Activated CD8-positive, alpha-beta T cell treated with anti-CD3 and anti-CD28 coated beads, Interleukin-2, amount 10 ng/mL, durations not matched to agents 7 days and 5 days (primary cell): ENCODE data around the gene ADAM8. TPM values are rescaled to one million over a fixed set of nuclear protein-coding genes. Genes with fewer than 3 reads are reported as not detected.
A peak's percentile ranks its signal among the peaks of the same experiment; 100 is the strongest.

ENCODE experiments used
- ATAC-seq: fragments of 150-1000 bp; cut with Tn5 transposase; one replicate; pipeline ENCODE4 v1.10.0; 2021; ENCODE audit warnings: moderate library complexity
- CTCF ChIA-PET: fragments of 350-600 bp; sonication (Branson Sonifier 250); formaldehyde crosslinking; loops from one replicate; lab custom pipeline; 2021; ENCODE audit warnings: antibody characterized with exemption; lab: Charles Lee
- POLR2A ChIA-PET: fragments of 350-600 bp; sonication (Branson Sonifier 250); formaldehyde crosslinking; loops from one replicate; lab custom pipeline; 2021; ENCODE audit warnings: antibody characterized with exemption; lab: Charles Lee
- DNase-seq: peaks from one replicate; pipeline ENCODE4 v3.0.0-alpha.2; 2020
- H3K27ac Mint-ChIP-seq: one replicate; pipeline ENCODE4 v1.8.0; 2021; ENCODE audit warnings: mild to moderate bottlenecking, mixed read lengths
- H3K27me3 Mint-ChIP-seq: one replicate; pipeline ENCODE4 v1.8.0; 2021; ENCODE audit warnings: low read depth, mixed read lengths
- H3K36me3 Mint-ChIP-seq: one replicate; pipeline ENCODE4 v1.8.0; 2021; ENCODE audit warnings: low read depth, mixed read lengths
- H3K4me1 Mint-ChIP-seq: one replicate; pipeline ENCODE4 v1.8.0; 2021; ENCODE audit warnings: low read depth, mixed read lengths
- H3K4me3 Mint-ChIP-seq: one replicate; pipeline ENCODE4 v1.8.0; 2021; ENCODE audit warnings: mild to moderate bottlenecking, mixed read lengths
- H3K9me3 Mint-ChIP-seq: one replicate; pipeline ENCODE4 v1.8.0; 2022; ENCODE audit warnings: mixed read lengths; ENCODE audit not compliant: insufficient read depth
- total RNA-seq, 2 experiments: library from RNA; stranded (reverse); gene quantifications; one replicate each; pipeline ENCODE4 v1.2.3, GENCODE V29; 2021

ADAM8 gene
- total RNA-seq, 2 experiments from 2014 or later = 69.9 to 75.5 TPM

GRCh38 chr10:133307776-133308420 is 31.2 kb upstream of the ADAM8 start:
- Mint-ChIP-seq H3K4me3 (peak overlapping the region; percentile 95), H3K27ac (peak overlapping the region; percentile 99), H3K36me3 (peaks cover 17% of the 10 kb centered on the region), H3K4me1 (peaks cover 19% of the 10 kb centered on the region), H3K9me3 (no peaks in the 10 kb centered on the region), H3K27me3 (no peaks in the 10 kb centered on the region)
- ChIA-PET CTCF (interaction anchor here (0.7 to 3.7 kb wide), 17 partner anchors 8 to 185 kb away, joined by 3 to 23 read pairs (median 4); no protein-coding TSS in a partner anchor), POLR2A (interaction anchor here (0.6 to 1.7 kb wide), 4 partner anchors 14 to 456 kb away, joined by 3 to 13 read pairs (median 3); partner anchors contain the start of gene ADAM8)
- peak; percentile 64 for ATAC-seq
- DNase-seq = peak; percentile 95

DNA sequence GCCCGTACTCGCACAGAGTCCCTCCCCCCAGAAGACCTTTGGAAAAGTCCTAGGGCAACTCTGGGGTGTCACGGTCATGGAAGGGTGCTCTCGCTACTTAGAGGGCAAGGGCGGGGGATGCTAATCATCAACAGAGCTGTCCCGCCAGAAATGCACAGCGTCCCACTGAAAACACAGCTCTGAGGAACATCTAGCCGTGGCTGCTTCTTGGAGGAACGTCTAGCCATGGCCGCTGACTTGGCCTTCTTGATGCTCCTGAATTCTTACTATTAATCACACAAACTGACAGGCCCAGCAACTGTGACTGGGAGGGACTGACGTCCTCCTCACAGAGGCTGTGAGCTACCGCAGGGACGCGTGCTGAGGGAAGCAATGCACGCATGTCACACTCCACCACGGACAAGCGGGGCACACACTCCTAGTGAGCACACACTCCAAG is 30.3 kb upstream of the ADAM8 start:
- ChIA-PET CTCF (interaction anchor here (0.8 to 3.7 kb wide), 9 partner anchors 7 to 80 kb away, joined by 3 to 23 read pairs (median 5); no protein-coding TSS in a partner anchor), POLR2A (interaction anchor here (1.6 to 1.7 kb wide), 2 partner anchors 13 to 31 kb away, joined by 3 to 13 read pairs; partner anchors contain the start of gene ADAM8)
- peak overlapping the region; percentile 95 for H3K4me3 Mint-ChIP-seq
- H3K9me3 Mint-ChIP-seq = no peaks in the 10 kb centered on the region
- DNase-seq (no peak), ATAC-seq (no peak)
- peak overlapping the region; percentile 67 for H3K27ac Mint-ChIP-seq
- H3K36me3 Mint-ChIP-seq = peaks cover 19% of the 10 kb centered on the region
- H3K27me3 Mint-ChIP-seq = no peaks in the 10 kb centered on the region
- peaks cover 19% of the 10 kb centered on the region for H3K4me1 Mint-ChIP-seq

GRCh38 chr10:133306097-133306476 is 29.4 kb upstream of the ADAM8 start:
- peaks cover 19% of the 10 kb centered on the region for H3K4me1 Mint-ChIP-seq

DNA sequence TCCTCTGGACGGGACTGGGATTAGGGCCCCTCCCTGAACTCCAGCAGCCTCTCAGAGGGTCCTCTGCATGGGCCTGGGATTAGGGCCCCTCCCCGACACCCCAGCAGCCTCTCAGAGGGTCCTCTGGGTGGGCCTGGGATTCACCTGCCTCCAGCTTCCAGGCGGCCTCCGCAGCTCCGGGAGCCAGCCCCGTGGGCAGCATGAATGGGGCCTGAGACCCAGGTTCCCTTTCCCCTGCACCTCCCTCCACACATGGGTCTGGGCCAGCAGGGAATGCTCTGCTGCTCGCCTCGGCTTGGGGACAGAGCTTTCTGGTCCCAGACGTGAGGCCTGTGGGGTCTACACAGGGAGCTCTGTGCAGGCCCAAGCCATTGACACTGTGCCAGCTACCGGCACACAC is 26.5 kb upstream of the ADAM8 start:
- ChIA-PET CTCF (interaction anchor here (1.0 to 1.8 kb wide), 3 partner anchors 25 to 28 kb away, joined by 3 to 5 read pairs (median 4); no protein-coding TSS in a partner anchor), POLR2A (interaction anchor here (0.7 kb wide), 1 partner anchor 34 kb away, joined by 3 read pairs; no protein-coding TSS in a partner anchor)
- DNase-seq = no peak
- Mint-ChIP-seq H3K4me3 (no peak overlapping the region), H3K9me3 (no peaks in the 10 kb centered on the region), H3K36me3 (peaks cover 36% of the 10 kb centered on the region), H3K27ac (no peak overlapping the region), H3K4me1 (peaks cover 14% of the 10 kb centered on the region), H3K27me3 (no peaks in the 10 kb centered on the region)
- no peak for ATAC-seq

More at GRCh38 chr10:133306097-133306476, 29.4 kb upstream of the ADAM8 start:
- ATAC-seq (no peak), DNase-seq (no peak)
- H3K4me3 Mint-ChIP-seq = no peak overlapping the region
- CTCF ChIA-PET = interaction anchor here (1.4 to 3.7 kb wide), 4 partner anchors 10 to 31 kb away, joined by 3 to 23 read pairs (median 10); no protein-coding TSS in a partner anchor
- H3K27me3 Mint-ChIP-seq = no peaks in the 10 kb centered on the region
- H3K36me3 Mint-ChIP-seq = peaks cover 16% of the 10 kb centered on the region
- no peak overlapping the region for H3K27ac Mint-ChIP-seq
- POLR2A ChIA-PET = no interaction called here
- no peaks in the 10 kb centered on the region for H3K9me3 Mint-ChIP-seq

- Mint-ChIP-seq H3K27ac (no peak overlapping the region), H3K4me3 (no peak overlapping the region), H3K9me3 (no peaks in the 10 kb centered on the region), H3K27me3 (no peaks in the 10 kb centered on the region), H3K36me3 (peaks cover 44% of the 10 kb centered on the region), H3K4me1 (peaks cover 7% of the 10 kb centered on the region)
- CTCF ChIA-PET = no interaction called here
- POLR2A ChIA-PET = no interaction called here
- DNase-seq (no peak), ATAC-seq (no peak)
These were observed 25.6 kb upstream of the ADAM8 start for GRCh38 chr10:133302230-133302629.

DNA sequence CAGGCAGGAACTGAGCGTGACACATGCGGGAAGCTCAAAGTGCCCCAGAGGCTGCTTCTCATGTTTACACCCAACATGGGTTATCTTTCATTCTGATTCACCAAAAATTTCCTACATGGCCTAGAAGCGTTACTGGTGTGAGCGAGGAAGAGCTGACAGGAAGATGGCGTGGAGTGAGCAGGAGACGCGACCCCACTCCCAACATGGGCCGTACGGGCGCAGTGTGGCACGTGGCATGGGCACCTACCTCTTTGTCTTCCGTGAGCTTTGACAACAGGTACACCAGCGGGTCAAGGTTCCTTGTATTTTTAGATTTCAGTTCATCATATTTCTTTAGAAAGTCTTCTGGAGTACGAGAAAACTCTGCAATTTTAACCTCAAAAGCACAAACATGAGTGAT is 23.1 kb upstream of the ADAM8 start:
- DNase-seq (no peak), ATAC-seq (no peak)
- Mint-ChIP-seq H3K4me3 (no peak overlapping the region), H3K4me1 (no peaks in the 10 kb centered on the region), H3K27me3 (no peaks in the 10 kb centered on the region), H3K9me3 (no peaks in the 10 kb centered on the region), H3K36me3 (peaks cover 52% of the 10 kb centered on the region), H3K27ac (no peak overlapping the region)
- CTCF ChIA-PET = interaction anchor here (0.7 to 1.1 kb wide), 2 partner anchors 8 to 30 kb away, joined by 3 to 4 read pairs; no protein-coding TSS in a partner anchor
- POLR2A ChIA-PET = no interaction called here

- no peak overlapping the region for H3K27ac Mint-ChIP-seq
- H3K4me1 Mint-ChIP-seq = no peaks in the 10 kb centered on the region
- no peak for DNase-seq
- ATAC-seq = no peak
- ChIA-PET POLR2A (no interaction called here), CTCF (interaction anchor here (0.7 kb wide), 1 partner anchor 9 kb away, joined by 4 read pairs; no protein-coding TSS in a partner anchor)
- H3K36me3 Mint-ChIP-seq = peaks cover 56% of the 10 kb centered on the region
- no peak overlapping the region for H3K4me3 Mint-ChIP-seq
- no peaks in the 10 kb centered on the region for H3K27me3 Mint-ChIP-seq
- no peaks in the 10 kb centered on the region for H3K9me3 Mint-ChIP-seq
These were observed 22.6 kb upstream of the ADAM8 start for GRCh38 chr10:133299224-133299623.

DNA sequence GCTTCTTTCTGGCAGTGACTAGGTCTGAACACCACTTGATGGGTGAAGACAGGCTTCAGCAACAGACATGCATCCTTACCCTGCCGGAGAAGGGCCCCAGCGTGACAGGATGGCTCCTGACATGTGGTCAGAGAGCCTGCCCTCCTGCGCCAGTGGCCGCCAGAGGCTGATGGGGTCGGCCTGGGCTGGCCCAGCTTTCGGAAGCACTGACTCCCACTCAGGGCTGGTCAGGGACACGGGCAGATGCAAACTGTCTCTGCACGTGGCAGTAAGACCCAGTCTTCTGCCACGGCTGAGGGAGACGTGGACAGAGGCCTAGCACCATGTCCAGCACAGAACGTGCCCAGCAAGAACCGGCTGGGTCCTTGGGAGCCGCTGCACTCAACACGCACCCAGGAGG is 21.8 kb upstream of the ADAM8 start:
- DNase-seq (no peak), ATAC-seq (no peak)
- POLR2A ChIA-PET = no interaction called here
- no peak overlapping the region for H3K27ac Mint-ChIP-seq
- H3K27me3 Mint-ChIP-seq = no peaks in the 10 kb centered on the region
- H3K4me3 Mint-ChIP-seq = no peak overlapping the region
- H3K4me1 Mint-ChIP-seq = no peaks in the 10 kb centered on the region
- H3K36me3 Mint-ChIP-seq = peaks cover 56% of the 10 kb centered on the region
- no peaks in the 10 kb centered on the region for H3K9me3 Mint-ChIP-seq
- CTCF ChIA-PET = no interaction called here

DNA sequence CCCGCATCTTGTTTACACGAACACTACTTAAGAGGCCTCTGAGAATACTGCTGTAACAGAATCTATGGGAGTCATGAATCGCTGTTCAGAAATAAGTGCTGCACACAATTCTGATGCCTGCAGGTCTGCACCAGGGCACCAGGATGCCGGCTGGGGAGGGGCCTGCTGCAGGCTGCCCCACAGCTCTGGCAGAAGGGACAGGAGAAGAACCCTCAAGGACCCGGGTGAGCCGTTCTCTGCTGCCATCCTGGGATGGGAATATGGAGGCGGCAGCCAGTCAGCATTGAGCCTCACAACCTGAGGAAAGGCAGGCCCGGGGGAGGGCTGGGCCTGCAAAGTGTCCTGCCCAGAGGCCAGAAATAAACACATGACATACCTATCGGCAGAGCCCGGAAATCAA is 20.8 kb upstream of the ADAM8 start:
- H3K36me3 Mint-ChIP-seq = peaks cover 55% of the 10 kb centered on the region
- H3K27ac Mint-ChIP-seq = no peak overlapping the region
- POLR2A ChIA-PET = no interaction called here
- no peak for DNase-seq
- no peak for ATAC-seq
- H3K4me1 Mint-ChIP-seq = no peaks in the 10 kb centered on the region
- CTCF ChIA-PET = no interaction called here
- H3K27me3 Mint-ChIP-seq = no peaks in the 10 kb centered on the region
- H3K9me3 Mint-ChIP-seq = no peaks in the 10 kb centered on the region
- no peak overlapping the region for H3K4me3 Mint-ChIP-seq

DNA sequence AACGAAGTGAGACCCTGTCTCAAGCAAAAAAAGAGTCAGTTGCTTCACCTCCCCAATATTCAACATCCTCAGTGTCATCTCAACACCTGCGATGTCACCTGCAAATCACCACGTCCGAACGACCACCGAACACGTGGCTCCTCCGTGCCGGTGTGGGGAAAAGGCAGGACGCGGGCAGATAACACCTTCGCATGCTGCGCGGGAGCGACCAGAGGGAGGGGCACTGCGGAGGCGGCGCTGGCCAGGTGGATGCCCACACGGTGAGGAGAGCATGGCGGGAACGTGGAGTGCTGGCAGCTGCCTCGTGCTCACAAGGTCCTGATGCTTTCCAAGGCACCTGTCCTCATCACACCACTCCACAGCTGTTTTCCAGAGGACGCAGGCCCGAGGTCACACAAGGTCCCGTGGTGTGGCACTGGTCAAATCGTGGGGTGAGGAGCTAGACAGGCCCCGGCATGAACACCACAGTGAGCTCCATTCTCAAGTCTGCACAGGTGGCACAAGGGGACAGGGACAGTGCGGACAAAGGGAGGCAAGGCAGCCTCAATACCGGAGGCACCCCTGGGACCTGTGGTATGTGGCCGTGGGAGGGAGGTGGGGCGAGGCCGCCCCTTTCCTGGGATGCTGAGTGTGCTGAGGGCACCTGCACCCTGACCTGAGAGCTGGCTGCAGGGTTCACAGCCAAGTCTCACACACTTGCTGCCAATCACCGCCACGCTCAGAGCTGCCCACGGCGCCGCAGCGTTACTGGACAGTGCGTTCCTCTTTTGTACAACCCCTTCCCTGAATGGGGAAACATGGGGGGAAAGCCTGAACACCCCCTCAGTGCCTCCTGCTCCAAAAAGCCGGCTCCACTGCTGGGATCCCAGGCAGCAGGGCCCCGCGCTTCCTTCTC is 19.0 kb upstream of the ADAM8 start:
- ATAC-seq = no peak

DNA sequence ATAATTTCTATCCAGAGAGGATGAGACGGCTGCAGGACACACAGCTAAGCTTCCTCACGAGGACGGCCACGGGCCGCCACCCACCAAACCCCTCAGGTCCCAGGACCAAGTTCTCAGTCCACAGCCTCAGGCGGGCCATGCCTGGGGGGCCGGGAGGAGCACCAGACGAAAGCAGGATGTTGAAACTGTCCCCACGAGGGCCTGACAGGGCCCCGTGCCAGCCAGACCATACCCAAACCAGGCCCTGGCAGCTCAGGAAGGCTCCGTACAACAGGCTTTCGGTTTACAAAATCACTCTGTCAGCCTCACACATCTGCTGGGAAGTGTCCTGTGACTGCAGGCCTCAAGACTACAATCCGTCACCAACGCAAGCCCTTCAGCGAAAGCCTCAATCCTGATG is 17.5 kb upstream of the ADAM8 start:
- H3K4me3 Mint-ChIP-seq = no peak overlapping the region
- ChIA-PET CTCF (no interaction called here), POLR2A (interaction anchor here (0.8 kb wide), 1 partner anchor 13 kb away, joined by 3 read pairs; no protein-coding TSS in a partner anchor)
- no peak for ATAC-seq
- no peaks in the 10 kb centered on the region for H3K9me3 Mint-ChIP-seq
- no peak for DNase-seq
- H3K27ac Mint-ChIP-seq = no peak overlapping the region
- no peaks in the 10 kb centered on the region for H3K4me1 Mint-ChIP-seq
- H3K36me3 Mint-ChIP-seq = peaks cover 46% of the 10 kb centered on the region
- no peaks in the 10 kb centered on the region for H3K27me3 Mint-ChIP-seq

More for the DNA sequence above, 19.0 kb upstream of the ADAM8 start:
- Mint-ChIP-seq H3K36me3 (peaks cover 52% of the 10 kb centered on the region), H3K27me3 (no peaks in the 10 kb centered on the region), H3K4me1 (no peaks in the 10 kb centered on the region), H3K9me3 (no peaks in the 10 kb centered on the region), H3K27ac (no peak overlapping the region), H3K4me3 (no peak overlapping the region)
- ChIA-PET CTCF (no interaction called here), POLR2A (no interaction called here)
- DNase-seq = no peak
